Peyer's patch (tissue), 4 donors: Measurements from ENCODE around the gene ACTL8.

ENCODE experiments used
- POLR2A ChIP-seq, 2 donors: fragments of 450-650 bp; IDR thresholded peaks; one replicate each; pipeline ENCODE4 v1.5.1; 2017; ENCODE audit warnings: antibody characterized with exemption in 2 of 2, mild to moderate bottlenecking in 2 of 2, moderate library complexity in 2 of 2
- TF ChIP-seq, protein P1 (sequence below), 6 experiments: fragments of 450-650 bp in 4 of 6; fragments of 200-600 bp in 2 of 6; sonication (generic) in 1 of 6; IDR thresholded peaks; one replicate each; pipeline ENCODE4 v1.5.1; 2017 to 2019; ENCODE audit warnings: antibody characterized with exemption in 6 of 6, mild to moderate bottlenecking in 3 of 6, moderate library complexity in 1 of 6

DNA sequence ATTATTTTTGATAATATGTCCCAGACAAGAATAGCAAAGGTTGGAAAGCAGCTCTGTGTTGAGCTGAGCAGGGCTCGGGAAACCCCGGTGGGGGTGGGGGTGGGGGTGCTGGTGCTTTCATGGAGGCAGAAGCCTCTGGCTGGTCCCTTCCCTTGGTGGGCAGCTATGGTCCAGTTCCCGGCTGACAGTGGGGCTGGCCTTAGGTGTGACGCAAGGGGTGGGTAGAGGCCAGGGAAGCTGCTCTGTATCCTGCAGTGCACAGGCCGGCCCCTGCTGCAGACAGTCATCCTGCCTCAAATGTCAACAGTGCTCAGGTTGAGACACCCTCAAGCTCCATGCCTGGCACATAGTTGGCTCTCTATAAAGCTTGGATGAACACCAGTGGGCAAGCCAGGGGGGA lies 8.9 kb downstream of the ACTL8 start:
- TF ChIP-seq, protein P1, sequence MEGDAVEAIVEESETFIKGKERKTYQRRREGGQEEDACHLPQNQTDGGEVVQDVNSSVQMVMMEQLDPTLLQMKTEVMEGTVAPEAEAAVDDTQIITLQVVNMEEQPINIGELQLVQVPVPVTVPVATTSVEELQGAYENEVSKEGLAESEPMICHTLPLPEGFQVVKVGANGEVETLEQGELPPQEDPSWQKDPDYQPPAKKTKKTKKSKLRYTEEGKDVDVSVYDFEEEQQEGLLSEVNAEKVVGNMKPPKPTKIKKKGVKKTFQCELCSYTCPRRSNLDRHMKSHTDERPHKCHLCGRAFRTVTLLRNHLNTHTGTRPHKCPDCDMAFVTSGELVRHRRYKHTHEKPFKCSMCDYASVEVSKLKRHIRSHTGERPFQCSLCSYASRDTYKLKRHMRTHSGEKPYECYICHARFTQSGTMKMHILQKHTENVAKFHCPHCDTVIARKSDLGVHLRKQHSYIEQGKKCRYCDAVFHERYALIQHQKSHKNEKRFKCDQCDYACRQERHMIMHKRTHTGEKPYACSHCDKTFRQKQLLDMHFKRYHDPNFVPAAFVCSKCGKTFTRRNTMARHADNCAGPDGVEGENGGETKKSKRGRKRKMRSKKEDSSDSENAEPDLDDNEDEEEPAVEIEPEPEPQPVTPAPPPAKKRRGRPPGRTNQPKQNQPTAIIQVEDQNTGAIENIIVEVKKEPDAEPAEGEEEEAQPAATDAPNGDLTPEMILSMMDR (IDR thresholded peaks at IDR 0.05) = no peak
- TF ChIP-seq POLR2A (IDR thresholded peaks at IDR 0.05) = no peak
